GM18951 (cell line): ENCODE results near the gene ADAMTS2.

ENCODE experiments used
- POLR2A ChIP-seq: IDR thresholded peaks from 4 replicates; pipeline ENCODE4 v1.6.1; 2011; ENCODE audit warnings: mild to moderate bottlenecking; ENCODE audit not compliant: insufficient read length, insufficient read depth; ENCODE audit errors: extremely low read depth
- in situ Hi-C: fragments of 300-500 bp; cut with MboI; formaldehyde crosslinking; loops from one replicate; pipeline ENCODE4 v1.12.0; 2022; ENCODE audit warnings: low sequenced_read_pairs, mixed read lengths, inconsistent platforms; ENCODE audit not compliant: unreplicated experiment

Gene ADAMTS2

DNA sequence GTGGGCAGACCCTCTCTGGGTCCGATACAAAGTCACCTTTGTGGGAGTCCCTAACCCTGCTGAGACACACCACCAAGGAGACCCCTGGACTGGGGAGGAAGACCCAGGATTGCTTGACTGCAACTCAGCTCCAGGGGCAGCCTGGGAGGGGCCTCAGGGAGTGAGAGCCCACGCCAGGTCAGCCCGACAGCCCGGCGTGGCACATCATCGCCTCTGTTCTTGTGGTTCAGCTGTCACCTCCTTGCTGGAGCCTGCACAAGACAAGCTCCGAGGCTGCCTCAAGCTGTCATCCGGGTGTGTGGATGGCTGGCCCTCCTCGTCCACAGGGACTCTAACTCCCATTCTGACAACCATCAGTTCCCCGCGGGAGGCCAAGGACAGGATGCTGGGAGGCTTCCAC lies 151.5 kb downstream of the ADAMTS2 start:
- in situ Hi-C loops, result no loop called here
- no peak for TF ChIP-seq POLR2A

DNA sequence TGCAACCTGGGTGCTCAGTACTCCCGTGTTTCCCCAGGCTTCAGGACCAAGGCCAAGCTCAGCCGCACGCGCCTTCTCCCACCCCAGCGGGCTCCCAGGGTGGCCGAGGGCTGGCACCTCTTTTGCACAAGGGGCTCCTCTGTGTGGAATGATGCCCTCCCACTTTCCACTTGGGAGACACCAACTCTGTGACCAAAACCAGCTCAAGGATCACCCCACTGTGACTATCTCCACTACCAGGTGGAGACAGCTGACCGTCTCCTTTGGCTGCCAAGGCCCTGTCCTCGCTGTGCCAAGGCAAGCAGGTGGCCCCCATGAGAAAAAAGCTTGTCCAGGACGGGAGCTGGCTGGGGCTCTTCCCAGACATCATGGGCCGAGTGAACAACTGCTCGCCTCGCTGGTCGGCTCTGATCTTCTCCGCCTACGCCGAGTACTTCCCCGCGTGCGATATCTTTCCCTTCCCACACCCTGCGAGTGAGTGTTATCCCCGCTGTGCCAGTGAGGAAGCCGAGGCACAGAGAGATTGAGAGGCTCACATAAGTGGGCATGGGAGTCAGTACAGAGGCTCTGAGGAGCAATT lies 152.3 kb downstream of the ADAMTS2 start:
- TF ChIP-seq POLR2A, result no peak
- in situ Hi-C loops, result no loop called here

DNA sequence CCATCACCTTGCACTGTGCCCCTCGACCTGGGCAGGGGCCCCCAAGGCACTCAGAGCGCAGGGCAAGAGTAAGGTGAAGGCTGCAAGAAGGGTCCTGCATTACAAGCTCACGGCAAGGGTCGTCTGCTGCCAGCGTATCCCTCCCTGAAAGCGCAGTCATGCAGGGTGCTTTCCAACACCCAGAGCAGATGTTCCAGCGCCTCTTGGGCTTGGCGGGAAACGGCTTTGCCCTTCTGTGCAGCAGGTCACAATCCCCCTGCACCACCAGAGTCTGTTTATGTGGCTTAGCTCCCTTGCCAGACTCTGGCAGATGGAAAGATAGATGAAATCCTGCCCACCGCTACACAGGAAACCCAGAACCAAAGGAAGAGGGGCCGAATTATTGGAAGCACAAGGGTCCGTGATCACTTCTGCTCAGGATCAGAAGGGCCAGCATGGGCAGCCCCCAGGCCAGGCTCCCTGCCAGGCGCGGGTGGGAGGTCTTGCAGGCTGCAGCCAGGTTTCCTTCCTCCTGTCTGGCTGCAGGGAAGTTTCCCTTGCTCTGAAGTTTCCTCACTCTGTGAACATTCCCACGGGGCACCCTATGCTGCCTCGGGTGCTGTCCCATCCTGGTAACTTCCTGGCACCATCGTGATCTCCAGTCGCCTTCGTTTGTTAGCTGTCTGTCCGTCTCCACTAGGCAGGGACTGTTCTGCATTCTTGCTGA lies 152.9 kb downstream of the ADAMTS2 start:
- TF ChIP-seq POLR2A, result no peak
- in situ Hi-C loops, result no loop called here

DNA sequence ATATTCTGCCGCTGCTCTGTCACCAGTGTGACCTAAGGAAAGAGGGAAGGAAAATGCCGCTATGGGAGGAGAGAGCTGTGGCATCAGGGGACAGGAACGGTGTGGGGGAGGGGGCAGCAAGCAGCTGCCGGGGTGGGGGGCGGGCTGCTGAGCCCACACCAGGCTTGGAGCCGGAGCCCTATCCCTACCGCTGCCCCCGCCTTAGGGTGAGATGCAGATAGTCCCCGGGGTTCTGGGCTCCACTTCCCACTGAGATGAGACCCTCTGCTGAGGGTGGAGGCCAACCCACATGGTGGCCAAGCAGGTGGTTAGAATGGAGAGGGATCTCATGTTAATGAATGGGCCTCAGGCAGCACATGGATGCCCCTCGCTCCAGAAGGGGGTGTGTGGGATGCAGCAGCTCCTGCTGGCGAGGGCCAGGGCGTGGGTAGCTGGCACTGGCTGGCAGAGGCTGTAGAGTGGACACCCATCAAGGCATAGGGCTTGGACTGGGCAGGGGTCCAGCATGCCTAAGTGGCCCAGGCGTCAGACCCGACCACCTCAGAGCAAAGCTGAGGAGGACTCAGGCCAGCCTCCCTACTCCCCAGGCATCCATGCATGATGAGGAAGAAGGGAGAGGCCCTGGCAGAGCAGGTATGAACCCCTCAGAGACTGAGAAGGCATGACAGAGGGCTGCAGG lies 153.6 kb downstream of the ADAMTS2 start:
- in situ Hi-C loops, result no loop called here

DNA sequence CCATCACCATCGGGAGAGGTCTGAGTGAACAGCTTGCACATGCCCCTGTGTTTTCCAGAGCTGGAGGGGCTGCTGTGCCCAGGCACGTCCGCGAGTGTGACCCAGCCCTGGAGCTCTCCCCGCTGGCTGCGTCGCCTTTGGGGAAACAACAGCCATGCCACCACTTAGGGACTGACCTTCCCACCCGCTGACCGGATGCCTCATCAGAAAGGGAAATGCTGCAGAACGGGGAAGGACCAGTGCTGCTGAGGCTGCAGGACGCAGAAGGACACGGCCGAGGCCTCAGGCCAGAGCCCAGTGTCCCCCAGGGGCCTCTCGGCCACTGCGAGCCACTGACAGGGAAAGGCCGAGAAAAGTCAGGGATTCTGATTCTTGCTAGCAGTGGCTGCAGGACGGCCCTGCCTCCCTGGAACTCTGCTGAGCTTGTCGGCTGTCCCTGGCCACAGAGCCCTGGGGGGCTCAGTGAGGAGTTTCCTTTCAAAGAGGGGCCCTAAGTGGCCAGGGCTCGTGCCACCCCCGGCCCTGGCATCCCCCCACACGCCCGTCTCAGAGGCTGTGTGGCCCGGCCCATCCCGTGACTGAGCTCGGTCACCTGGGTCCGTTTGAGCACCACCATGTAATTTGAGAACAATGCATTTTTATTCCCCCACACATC lies 154.3 kb downstream of the ADAMTS2 start:
- no peak for TF ChIP-seq POLR2A
- in situ Hi-C loops, result no loop called here

More for the DNA sequence above, 153.6 kb downstream of the ADAMTS2 start:
- no peak for TF ChIP-seq POLR2A

DNA sequence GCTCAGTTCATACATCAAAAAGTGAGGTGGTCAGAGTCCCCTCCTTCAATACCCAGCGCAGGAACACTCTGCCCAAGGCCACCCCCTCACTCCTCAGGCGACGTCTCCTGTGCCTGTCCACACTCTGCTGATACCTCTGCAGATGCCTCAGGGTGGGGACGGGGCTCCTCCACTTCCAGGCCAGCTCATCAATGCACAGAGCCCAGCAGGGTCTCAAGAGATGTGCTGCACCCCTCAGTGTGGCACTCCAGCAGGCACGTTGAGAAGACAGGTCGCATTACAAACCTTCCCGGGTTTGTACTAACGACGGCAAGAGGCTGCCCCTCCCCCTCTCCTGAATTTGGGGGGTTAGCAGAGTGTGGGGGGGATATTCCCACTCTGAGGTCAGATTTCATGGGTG lies 156.6 kb downstream of the ADAMTS2 start:
- in situ Hi-C loops, result no loop called here
- TF ChIP-seq POLR2A, result no peak

DNA sequence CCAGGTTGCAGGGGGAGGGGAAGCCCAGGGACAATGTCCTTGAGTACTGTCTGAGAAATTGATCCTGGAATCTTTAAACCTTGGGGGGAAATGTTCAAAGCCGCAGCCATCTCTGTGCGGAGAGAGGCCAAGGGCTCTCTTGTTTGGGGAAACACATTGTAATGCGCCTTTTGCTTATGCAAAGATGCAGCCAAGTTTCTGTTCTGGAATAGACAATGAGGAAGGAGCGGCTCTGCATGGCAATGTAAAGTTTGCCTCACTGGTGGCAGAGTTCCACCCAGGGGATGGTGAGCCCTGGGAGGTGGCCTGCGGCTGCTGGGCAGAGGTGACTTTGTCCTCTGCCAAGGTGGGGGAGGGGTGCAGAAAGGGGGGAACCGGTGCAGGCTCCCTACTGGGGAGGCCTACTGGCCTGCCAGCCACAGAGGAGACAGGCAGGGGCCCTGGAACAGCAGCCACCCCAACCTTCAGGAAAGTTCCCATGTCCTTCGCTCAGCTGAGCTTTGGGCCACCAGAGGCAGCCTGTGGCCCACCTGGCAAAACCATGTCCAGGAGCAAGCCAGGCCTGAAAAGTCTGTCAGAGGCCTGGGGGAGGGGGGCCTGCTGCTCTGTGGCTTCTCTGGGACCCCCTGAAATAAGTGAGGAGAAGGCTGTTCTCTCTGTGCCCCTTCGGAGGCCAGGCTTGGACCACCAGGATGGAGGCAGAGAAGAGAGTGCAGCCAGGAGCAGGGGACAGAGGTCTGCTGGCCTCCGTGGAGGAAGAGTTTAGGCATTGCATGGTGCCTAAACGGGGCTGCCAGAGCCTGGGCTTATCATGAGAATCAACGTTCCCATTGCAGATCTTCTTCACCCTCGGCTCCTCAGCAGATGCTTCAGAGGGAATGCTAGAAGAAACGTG lies 157.3 kb downstream of the ADAMTS2 start:
- in situ Hi-C loops, result no loop called here
- TF ChIP-seq POLR2A, result no peak

DNA sequence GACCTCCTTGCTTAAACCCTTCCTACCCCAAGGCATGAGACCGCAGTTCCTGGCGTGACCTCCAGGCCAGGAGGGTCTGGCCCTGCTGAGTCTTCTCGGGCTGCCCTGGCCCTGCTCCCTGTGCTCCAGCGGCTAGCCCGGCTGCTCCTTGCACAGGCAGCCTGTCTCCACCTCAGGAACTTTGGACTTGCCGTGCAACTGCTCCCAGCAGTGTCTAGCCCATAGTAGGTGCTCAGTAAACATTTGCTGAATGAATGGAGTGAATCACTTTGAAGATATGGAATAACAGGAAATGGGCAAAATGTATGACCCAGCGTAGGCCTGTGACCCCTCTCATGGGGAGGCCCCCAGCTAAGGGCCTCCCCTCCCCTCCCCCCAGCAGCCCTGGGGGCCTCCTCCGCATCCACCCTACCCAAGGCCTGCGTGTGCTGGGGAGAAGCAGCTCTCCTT lies 158.0 kb downstream of the ADAMTS2 start:
- in situ Hi-C loops, result no loop called here
- no peak for TF ChIP-seq POLR2A

DNA sequence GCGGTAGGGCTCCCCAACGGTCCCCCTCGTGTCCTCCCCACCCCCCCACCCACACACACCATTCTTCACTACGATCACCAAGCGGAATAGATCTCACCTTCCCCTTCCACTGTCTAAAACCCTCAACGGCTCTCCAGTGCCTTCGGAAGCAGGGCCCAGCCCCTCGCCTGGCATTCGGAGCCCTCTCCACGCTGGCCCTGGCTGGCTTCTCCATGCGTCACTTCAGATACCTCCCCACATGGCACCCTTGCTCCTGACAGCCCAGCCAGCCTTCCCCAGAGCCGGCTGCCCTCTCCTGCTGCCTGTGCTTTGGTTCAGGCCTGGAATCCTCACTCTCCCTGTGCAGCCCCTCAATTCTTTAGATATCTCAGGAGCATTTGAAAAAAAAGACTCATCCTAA lies 158.5 kb downstream of the ADAMTS2 start:
- TF ChIP-seq POLR2A, result no peak
- in situ Hi-C loops, result no loop called here

DNA sequence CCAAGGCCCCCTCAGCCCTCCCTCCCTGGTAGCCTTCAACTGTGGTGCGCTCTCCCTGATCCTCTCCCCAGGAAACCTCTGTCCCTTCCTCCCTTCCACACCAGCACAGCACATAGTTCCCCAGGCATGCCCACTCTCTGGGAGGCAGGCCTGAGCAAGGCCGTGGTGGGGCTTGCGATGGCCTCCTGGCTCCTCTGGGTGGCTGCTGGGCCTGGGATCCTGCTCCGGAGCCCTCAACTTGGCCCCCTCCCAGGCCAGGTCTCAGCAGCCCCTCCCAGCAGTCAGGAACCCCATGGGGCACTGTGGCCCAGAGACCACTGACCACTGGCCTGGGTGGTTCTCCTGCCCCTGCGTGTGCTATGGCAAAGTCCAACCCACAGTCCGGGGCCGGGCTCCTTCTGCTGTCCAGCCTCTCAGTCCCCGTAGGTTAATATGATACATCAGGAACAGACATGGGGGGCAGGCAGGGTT lies 159.3 kb downstream of the ADAMTS2 start:
- TF ChIP-seq POLR2A, result no peak
- in situ Hi-C loops, result no loop called here

DNA sequence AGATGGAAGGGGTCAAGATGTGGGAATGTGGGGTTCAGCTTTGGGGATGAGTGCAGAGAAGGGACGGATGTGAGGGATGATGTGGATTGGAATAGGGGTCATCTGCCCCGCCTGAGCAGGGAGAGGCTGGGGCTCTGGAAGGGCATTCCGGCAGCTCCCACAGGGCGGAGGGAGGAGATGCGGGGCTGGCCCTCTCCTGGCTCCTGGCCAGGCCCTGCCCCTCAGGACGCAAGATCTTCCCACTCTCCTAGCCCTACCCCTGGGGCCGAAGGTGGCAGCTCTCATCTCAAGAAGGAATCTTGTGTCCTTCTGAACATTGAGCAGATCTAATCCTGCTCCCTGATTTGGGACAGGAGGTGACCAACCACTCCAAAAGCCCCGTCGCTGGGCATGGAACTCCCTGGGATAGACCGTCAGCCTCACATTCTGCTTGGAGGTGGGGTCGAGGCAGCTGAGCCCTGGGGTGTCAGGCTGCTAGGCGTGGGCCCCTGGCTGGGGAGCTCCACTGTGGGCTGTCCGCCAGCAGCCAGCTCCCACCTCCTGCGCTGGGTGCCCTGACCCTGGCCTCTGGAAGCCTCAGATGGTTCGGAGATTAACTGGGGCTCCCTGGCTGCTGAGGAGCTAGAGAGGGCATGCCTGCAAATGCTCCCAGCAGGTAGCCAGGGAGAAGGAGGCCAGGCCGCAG lies 159.9 kb downstream of the ADAMTS2 start:
- in situ Hi-C loops, result no loop called here
- no peak for TF ChIP-seq POLR2A

DNA sequence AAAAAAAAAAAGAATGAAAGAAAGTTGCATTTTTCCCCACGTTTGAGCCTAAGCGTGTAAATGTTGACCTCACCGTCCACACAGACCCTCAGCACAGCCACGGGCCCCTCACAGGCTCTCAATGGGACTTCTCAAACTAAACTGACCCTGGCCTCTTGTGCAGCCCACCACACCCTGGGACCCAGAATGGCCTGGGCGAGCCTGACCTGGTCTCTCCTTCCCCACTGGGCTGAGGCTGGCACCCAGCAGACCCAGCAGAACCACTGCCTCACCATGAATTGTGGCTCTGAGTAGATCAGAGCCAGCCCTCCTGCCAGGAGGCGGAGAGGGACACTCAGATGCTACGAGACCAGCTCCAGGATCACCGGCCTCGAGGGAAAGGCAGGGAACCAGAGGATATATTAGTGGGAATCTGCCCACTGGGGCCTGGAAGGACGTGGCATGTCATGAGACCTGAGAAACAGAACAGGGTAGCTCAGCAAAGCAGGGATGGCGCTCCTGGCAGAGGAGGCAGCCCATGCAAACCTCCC lies 160.7 kb downstream of the ADAMTS2 start:
- no peak for TF ChIP-seq POLR2A
- in situ Hi-C loops, result no loop called here
